HepG2 (cell line): ENCODE measurements around the gene COASY. TPM values are rescaled to one million over a fixed set of nuclear protein-coding genes. Genes with fewer than 3 reads are reported as not detected.

ENCODE experiments used
- CEBPG ChIP-seq: IDR thresholded peaks from 2 replicates; pipeline ENCODE4 v1.6.1; 2016
- CHD2 ChIP-seq: IDR thresholded peaks from 2 replicates; pipeline ENCODE4 v1.6.1; 2011; ENCODE audit warnings: low read depth, low read length, improper control_type of control experiment
- GATAD1 ChIP-seq: IDR thresholded peaks from 2 replicates; pipeline ENCODE4 v1.6.1; 2016; ENCODE audit warnings: missing genetic modification reagents, missing compliant biosample characterization
- HNF4G ChIP-seq, 2 experiments: sonication (generic) in 1 of 2; formaldehyde crosslinking in 1 of 2; IDR thresholded peaks; 2 replicates each; pipeline versions ENCODE4 v1.4.0 to v1.6.1; 2011 to 2020; ENCODE audit warnings: borderline replicate concordance in 2 of 2, low read depth in 2 of 2, mild to moderate bottlenecking in 2 of 2, low read length in 1 of 2, missing genetic modification reagents in 1 of 2, moderate library complexity in 1 of 2
- PLSCR1 ChIP-seq: sonication (generic); formaldehyde crosslinking; IDR thresholded peaks from 2 replicates; pipeline ENCODE4 v1.5.0; 2020; ENCODE audit warnings: missing genetic modification reagents, mild to moderate bottlenecking, borderline replicate concordance
- PRPF4 ChIP-seq: fragments of 200-400 bp; formaldehyde crosslinking; IDR thresholded peaks from 2 replicates; pipeline ENCODE4 v1.6.1; 2016; ENCODE audit warnings: low read length, low read depth; ENCODE audit not compliant: poor library complexity, severe bottlenecking
- SMAD9 ChIP-seq: sonication (generic); formaldehyde crosslinking; IDR thresholded peaks from 2 replicates; pipeline ENCODE4 v1.5.1; 2020; ENCODE audit warnings: mild to moderate bottlenecking, missing genetic modification reagents
- SUZ12 ChIP-seq: fragments of 150-350 bp; IDR thresholded peaks from 2 replicates; pipeline ENCODE4 v1.6.1; 2014; ENCODE audit warnings: low read depth, low read length
- SYNCRIP ChIP-seq: fragments of 200-400 bp; formaldehyde crosslinking; IDR thresholded peaks from 2 replicates; pipeline ENCODE4 v1.6.1; 2018; ENCODE audit warnings: mild to moderate bottlenecking, low read depth, low read length; ENCODE audit not compliant: insufficient read depth
- TBX3 ChIP-seq: fragments of 450-650 bp; IDR thresholded peaks from 2 replicates; pipeline ENCODE4 v1.6.1; 2017; ENCODE audit warnings: antibody characterized with exemption, mild to moderate bottlenecking, inconsistent platforms, borderline replicate concordance
- TRIM22 ChIP-seq: fragments of 450-650 bp; IDR thresholded peaks from 2 replicates; pipeline ENCODE4 v1.6.1; 2017
- ZBTB2 ChIP-seq: sonication (generic); formaldehyde crosslinking; IDR thresholded peaks from 2 replicates; pipeline ENCODE4 v1.8.0; 2022; ENCODE audit warnings: low read depth, missing genetic modification reagents
- ZNF234 ChIP-seq: sonication (generic); formaldehyde crosslinking; conservative IDR thresholded peaks from 2 replicates; pipeline ENCODE4 v1.5.1; 2020; ENCODE audit warnings: mild to moderate bottlenecking, missing genetic modification reagents
- ZNF30 ChIP-seq: sonication (generic); formaldehyde crosslinking; IDR thresholded peaks from 2 replicates; pipeline ENCODE4 v1.5.0; 2020; ENCODE audit warnings: mild to moderate bottlenecking, missing genetic modification reagents
- ZNF619 ChIP-seq: sonication (generic); formaldehyde crosslinking; IDR thresholded peaks from 2 replicates; pipeline ENCODE4 v1.4.0; 2020; ENCODE audit warnings: mild to moderate bottlenecking, missing genetic modification reagents
- ZNF639 ChIP-seq: conservative IDR thresholded peaks from 2 replicates; pipeline ENCODE4 v1.6.1; 2018; ENCODE audit warnings: missing genetic modification reagents
- ZNF766 ChIP-seq: sonication (generic); formaldehyde crosslinking; IDR thresholded peaks from 2 replicates; pipeline ENCODE4 v1.5.0; 2020; ENCODE audit warnings: missing genetic modification reagents, borderline replicate concordance
- ZSCAN5A ChIP-seq: sonication (generic); formaldehyde crosslinking; IDR thresholded peaks from 2 replicates; pipeline ENCODE4 v1.8.0; 2022; ENCODE audit warnings: mild to moderate bottlenecking, missing genetic modification reagents, borderline replicate concordance
- polyA plus RNA-seq, 8 experiments: library from polyadenylated mRNA; depleted of rRNA in 3 of 8; stranded (reverse) in 7 of 8; unstranded in 1 of 8; fragments of >200 nt; fragmentation: Illumina TruSeq in 4 of 8; extraction: Trizol in 4 of 8; gene quantifications; 2 replicates each; pipeline versions ENCODE4 v1.2.1 to v1.2.3, GENCODE V29; 2011 to 2016; ENCODE audit warnings: low read depth in 4 of 8, missing spikeins in 1 of 8, mixed read lengths in 1 of 8; ENCODE audit not compliant: insufficient read depth in 1 of 8
- total RNA-seq, 5 experiments: library from RNA; depleted of rRNA; stranded (reverse); fragments of >200 nt; fragmentation: Illumina TruSeq; extraction: Trizol; gene quantifications; 2 replicates each; pipeline ENCODE4 v1.2.3, GENCODE V29; 2016; ENCODE audit warnings: low read depth in 1 of 5

COASY gene
- total and polyA plus RNA-seq, 2 of the 13 experiments (the other 11 are each of a cell fraction or from before 2014, with no cell fraction given), result 90.7 to 125 TPM

- 0 out of 2 replicates have a peak, but pooled peaks have one; percentile 42 for TF ChIP-seq ZNF639 (CRISPR knock-in tag)
- TF ChIP-seq SMAD9, result 0 out of 2 replicates have a peak, but pooled peaks have one; percentile 95
- TF ChIP-seq SYNCRIP, result no peak
- TF ChIP-seq TRIM22, result no peak
- no peak for TF ChIP-seq CHD2
- TF ChIP-seq ZNF619 (CRISPR knock-in tag), result 0 out of 2 replicates have a peak, but pooled peaks have one; percentile 1
- no peak for TF ChIP-seq ZBTB2 (CRISPR knock-in tag)
- no peak for TF ChIP-seq CEBPG (CRISPR knock-in tag)
- no peak for TF ChIP-seq PRPF4
- no peak for TF ChIP-seq HNF4G (IDR thresholded peaks at IDR 0.05; ENCODE audit: borderline replicate concordance, low read depth, low read length)
- TF ChIP-seq HNF4G (CRISPR knock-in tag; IDR thresholded peaks at IDR 0.05; ENCODE audit: borderline replicate concordance, low read depth), result no peak
- no peak for TF ChIP-seq ZNF766 (CRISPR knock-in tag)
- no peak for TF ChIP-seq PLSCR1
- TF ChIP-seq SUZ12, result no peak
- no peak for TF ChIP-seq ZNF234 (CRISPR knock-in tag)
- TF ChIP-seq ZSCAN5A (CRISPR knock-in tag), result no peak
- no peak for TF ChIP-seq GATAD1 (CRISPR knock-in tag)
- TF ChIP-seq ZNF30, result no peak
- no peak for TF ChIP-seq TBX3
Observed at GRCh38 chr17:42608305-42609181, 46.6 kb downstream of the COASY start (continued).
